ENCODE results near the gene YWHAH. TPM values are rescaled to one million over a fixed set of nuclear protein-coding genes. Genes with fewer than 3 reads are reported as not detected.

Gene YWHAH
- polyA plus RNA-seq, 3 donors = 59.5 to 136 (median 132) TPM

- Histone ChIP-seq H3K4me2 (replicated peaks; ENCODE audit: extremely low read depth, low read length, poor library complexity, severe bottlenecking) (no peak overlapping the region), H3K9ac (ENCODE audit: insufficient read depth, low read length, poor library complexity, severe bottlenecking) (no peak overlapping the region), H3K36me3 (replicated peaks in 1 of 2; ENCODE audit: control insufficient read depth in 1 of 2, insufficient read depth in 2 of 2, low read length in 2 of 2) (peaks cover 37 to 85% of the 10 kb centered on the region in 2 donors), H3K4me1 (ENCODE audit: control insufficient read depth in 1 of 2, insufficient read depth in 2 of 2, low read length in 2 of 2) (peaks cover 21 to 34% of the 10 kb centered on the region in 2 donors), H3K27me3 (ENCODE audit: control insufficient read depth in 2 of 2, insufficient read depth in 2 of 2, low read length in 2 of 2) (no peaks in the 10 kb centered on the region), H3K4me3 (replicated peaks in 1 of 3; ENCODE audit: low read depth in 2 of 3, low read length in 3 of 3) (no peak overlapping the region), H3K9me3 (replicated peaks in 1 of 2; ENCODE audit: control insufficient read depth in 1 of 2, insufficient read depth in 1 of 2, low read length in 2 of 2) (no peaks in the 10 kb centered on the region), H2AFZ (ENCODE audit: insufficient read depth, low read depth, low read length, poor library complexity, severe bottlenecking) (no peak overlapping the region), H4K20me1 (ENCODE audit: insufficient read depth, low read length) (peaks cover 100% of the 10 kb centered on the region), H3K27ac (ENCODE audit: low read depth in 1 of 2, low read length in 2 of 2) (peak overlapping the region in 1 of 2 donors; percentile 75), H3K79me2 (ENCODE audit: insufficient read depth, low read length) (peaks cover 96% of the 10 kb centered on the region)
- no peak for TF ChIP-seq CTCF (IDR thresholded peaks at IDR 0.05)
- H3K27ac Mint-ChIP-seq = peak overlapping the region in 2 of 7 donors; percentile 41 to 88
- peak in 1 of 3 donors; percentile 31 for DNase-seq
- H3K36me3 Mint-ChIP-seq = peaks cover 43 to 69% of the 10 kb centered on the region in 2 donors
- peaks cover 51% of the 10 kb centered on the region for H3K4me1 Mint-ChIP-seq
- no peak overlapping the region for H3K4me3 Mint-ChIP-seq
- H3K27me3 Mint-ChIP-seq (ENCODE audit: low read depth in 3 of 3) = no peaks in the 10 kb centered on the region
- no peaks in the 10 kb centered on the region for H3K9me3 Mint-ChIP-seq
- 100% methylated on average over 2 of the region's 2 CpGs for WGBS (ENCODE audit: insufficient coverage)
- intact Hi-C loops (cut with micrococcal nuclease) = loop anchor here (5.0 kb wide), 1 partner anchor 35 kb away; no protein-coding TSS in a partner anchor
Measured at GRCh38 chr22:31952472-31952871, 8.1 kb downstream of the YWHAH start.

GRCh38 chr22:31953261-31953660, 8.9 kb downstream of the YWHAH start:
- Histone ChIP-seq H2AFZ (ENCODE audit: insufficient read depth, low read depth, low read length, poor library complexity, severe bottlenecking) (no peak overlapping the region), H3K9ac (ENCODE audit: insufficient read depth, low read length, poor library complexity, severe bottlenecking) (no peak overlapping the region), H4K20me1 (ENCODE audit: insufficient read depth, low read length) (peaks cover 100% of the 10 kb centered on the region), H3K27me3 (ENCODE audit: control insufficient read depth in 2 of 2, insufficient read depth in 2 of 2, low read length in 2 of 2) (no peaks in the 10 kb centered on the region), H3K36me3 (replicated peaks in 1 of 2; ENCODE audit: control insufficient read depth in 1 of 2, insufficient read depth in 2 of 2, low read length in 2 of 2) (peaks cover 42 to 85% of the 10 kb centered on the region in 2 donors), H3K79me2 (ENCODE audit: insufficient read depth, low read length) (peaks cover 88% of the 10 kb centered on the region), H3K4me3 (replicated peaks in 1 of 3; ENCODE audit: low read depth in 2 of 3, low read length in 3 of 3) (no peak overlapping the region), H3K9me3 (replicated peaks in 1 of 2; ENCODE audit: control insufficient read depth in 1 of 2, insufficient read depth in 1 of 2, low read length in 2 of 2) (no peaks in the 10 kb centered on the region), H3K4me2 (replicated peaks; ENCODE audit: extremely low read depth, low read length, poor library complexity, severe bottlenecking) (no peak overlapping the region), H3K27ac (ENCODE audit: low read depth in 1 of 2, low read length in 2 of 2) (peak overlapping the region in 1 of 2 donors; percentile 75), H3K4me1 (ENCODE audit: control insufficient read depth in 1 of 2, insufficient read depth in 2 of 2, low read length in 2 of 2) (peaks cover 21 to 31% of the 10 kb centered on the region in 2 donors)
- Mint-ChIP-seq H3K4me1 (peaks cover 45% of the 10 kb centered on the region), H3K27ac (peak overlapping the region in 3 of 7 donors; percentile 2 to 89 (median 61)), H3K36me3 (peaks cover 47 to 71% of the 10 kb centered on the region in 2 donors), H3K27me3 (ENCODE audit: low read depth in 3 of 3) (no peaks in the 10 kb centered on the region), H3K4me3 (no peak overlapping the region), H3K9me3 (no peaks in the 10 kb centered on the region)
- TF ChIP-seq CTCF (IDR thresholded peaks at IDR 0.05) = no peak
- intact Hi-C loops (cut with micrococcal nuclease) = loop anchor here (5.0 kb wide), 1 partner anchor 36 kb away; no protein-coding TSS in a partner anchor
- DNase-seq = no peak
- no CpG with 5 or more reads among the region's 3 CpGs for whole genome bisulfite sequencing (ENCODE audit: insufficient coverage)

Measured in CD14-positive monocyte (primary cell).